Measurements from ENCODE around the gene TANGO2.

The TANGO2 gene

GRCh38 chr22:20024650-20025397 lies 3.9 kb downstream of the TANGO2 start:
- in situ Hi-C loops (cut with HindIII; ENCODE audit: low sequenced_read_pairs): loop anchor here (10.0 kb wide), 1 partner anchor 70 kb away; no protein-coding TSS in a partner anchor

DNA sequence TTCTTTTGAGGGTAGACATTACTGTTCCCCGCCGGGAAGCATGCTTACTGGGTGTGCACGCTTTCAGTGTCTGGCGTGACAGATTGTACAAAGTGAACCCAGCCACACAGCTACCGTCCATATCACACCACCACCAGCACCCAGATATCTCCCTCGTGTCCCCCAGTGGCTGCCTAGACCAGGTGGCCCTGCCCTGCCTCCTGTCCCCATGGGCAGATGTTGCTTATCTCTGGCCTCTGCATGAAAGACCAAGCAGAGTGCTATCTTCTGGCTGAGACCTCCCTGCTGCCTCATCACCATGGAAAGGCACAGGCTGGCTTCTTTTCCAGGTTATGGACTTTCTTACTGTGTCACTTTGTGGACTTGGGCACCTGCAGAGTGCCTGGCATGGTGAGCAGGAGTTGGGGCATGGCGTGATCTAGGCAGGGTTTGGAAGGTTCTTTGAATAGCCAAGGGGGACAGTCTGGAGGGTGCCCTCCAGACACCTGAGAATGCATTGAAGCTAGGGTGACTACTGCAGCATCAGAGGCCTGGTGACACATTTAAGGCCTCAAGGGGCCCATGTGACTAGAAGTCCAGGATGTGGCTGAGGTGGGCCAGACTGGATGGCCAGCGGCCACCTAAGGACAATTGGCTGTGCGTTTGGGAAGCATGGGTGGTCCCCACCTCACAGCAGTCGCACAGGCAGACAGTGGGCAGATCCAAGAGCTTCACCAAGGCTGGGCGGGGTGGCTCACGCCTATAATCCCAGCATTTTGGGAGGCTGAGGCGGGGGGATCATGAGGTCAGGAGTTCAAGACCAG lies 4.7 kb downstream of the TANGO2 start:
- in situ Hi-C loops (cut with HindIII; ENCODE audit: low sequenced_read_pairs): loop anchor here (10.0 kb wide), 1 partner anchor 71 kb away; no protein-coding TSS in a partner anchor

- in situ Hi-C loops (cut with HindIII; ENCODE audit: low sequenced_read_pairs): loop anchor here (10.0 kb wide), 1 partner anchor 72 kb away; no protein-coding TSS in a partner anchor
Measured at GRCh38 chr22:20026204-20026908, 5.4 kb downstream of the TANGO2 start.

GRCh38 chr22:20026996-20027601 lies 6.2 kb downstream of the TANGO2 start:
- in situ Hi-C loops (cut with HindIII; ENCODE audit: low sequenced_read_pairs): loop anchor here (10.0 kb wide), 1 partner anchor 72 kb away; no protein-coding TSS in a partner anchor

DNA sequence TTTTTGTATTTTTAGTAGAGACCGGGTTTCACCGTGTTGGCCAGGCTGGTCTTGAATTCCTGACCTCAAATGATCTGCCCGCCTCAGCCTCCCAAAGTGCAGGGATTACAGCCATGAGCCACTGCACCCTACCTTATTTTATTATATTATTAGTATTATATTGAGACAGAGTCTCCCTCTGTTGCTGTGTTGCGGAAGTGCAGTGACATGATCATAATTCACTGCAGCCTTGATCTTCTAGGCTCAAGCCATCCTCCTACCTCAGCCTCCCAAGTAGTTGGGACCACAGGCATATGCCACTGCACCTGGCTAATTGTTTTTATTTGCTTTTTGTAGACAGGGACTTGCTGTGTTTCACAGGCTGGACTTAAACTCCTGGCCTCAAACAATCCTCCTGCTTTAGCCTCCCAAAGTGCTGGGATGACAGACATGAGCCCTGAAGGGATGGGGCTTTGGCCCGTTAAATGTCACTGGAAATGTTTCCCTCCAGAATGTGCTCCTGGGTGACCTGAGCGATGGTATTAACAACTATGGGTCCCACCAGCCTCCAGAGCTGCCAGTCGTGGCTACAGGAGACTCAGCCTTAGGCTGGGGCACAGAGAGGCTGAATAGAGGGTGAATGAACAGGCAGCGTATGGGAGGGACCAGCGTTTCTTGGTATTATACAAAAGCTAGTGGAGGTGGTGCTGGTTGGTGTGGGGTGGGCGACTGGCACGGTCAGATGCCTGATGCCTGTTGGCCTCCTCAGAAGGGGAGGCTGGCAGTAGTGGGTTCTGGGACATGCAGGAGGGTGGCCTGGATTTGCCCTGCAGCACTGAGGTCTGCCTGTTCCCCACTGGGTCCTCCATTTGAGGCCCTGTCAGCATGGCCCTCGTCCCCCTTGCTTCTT lies 7.3 kb downstream of the TANGO2 start:
- in situ Hi-C loops (cut with HindIII; ENCODE audit: low sequenced_read_pairs): loop anchor here (10.0 kb wide), 1 partner anchor 73 kb away; no protein-coding TSS in a partner anchor

- in situ Hi-C loops (cut with HindIII; ENCODE audit: low sequenced_read_pairs): loop anchor here (10.0 kb wide), 1 partner anchor 74 kb away; no protein-coding TSS in a partner anchor
Measured at GRCh38 chr22:20028855-20029549, 8.1 kb downstream of the TANGO2 start.

GRCh38 chr22:20029550-20030225 lies 8.8 kb downstream of the TANGO2 start:
- in situ Hi-C loops (cut with HindIII; ENCODE audit: low sequenced_read_pairs): loop anchor here (10.0 kb wide), 1 partner anchor 75 kb away; no protein-coding TSS in a partner anchor

GRCh38 chr22:20031732-20032406 lies 11.0 kb downstream of the TANGO2 start:
- in situ Hi-C loops (cut with HindIII; ENCODE audit: low sequenced_read_pairs): no loop called here

DNA sequence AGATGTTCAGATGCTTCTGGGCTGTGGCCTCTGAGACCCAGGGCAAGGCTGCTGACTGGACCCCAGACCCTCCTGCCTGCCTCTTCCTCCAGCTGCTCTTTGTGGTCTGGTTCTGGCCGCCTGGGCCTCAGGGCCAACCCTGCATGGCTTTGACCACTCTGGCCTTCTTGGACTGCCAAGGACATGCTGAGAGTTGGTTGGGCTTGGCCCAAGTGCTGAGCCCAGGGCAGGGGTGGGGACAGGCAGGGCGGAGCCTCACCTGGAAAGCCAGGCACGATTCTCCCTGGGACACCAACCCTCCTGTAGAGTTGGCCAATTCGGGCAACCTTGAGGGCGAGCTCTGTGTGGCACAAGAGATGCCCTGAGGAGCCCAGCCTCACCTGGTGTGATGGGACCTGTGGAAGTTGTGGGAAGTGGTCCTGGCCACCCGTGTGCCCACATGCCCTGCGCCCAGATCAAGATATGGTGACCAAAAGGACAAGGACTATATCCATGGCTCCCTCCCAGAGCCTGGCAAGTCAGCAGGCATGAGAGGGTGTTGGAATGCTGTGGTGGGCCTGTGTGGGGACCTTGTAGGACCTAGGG lies 11.6 kb downstream of the TANGO2 start:
- in situ Hi-C loops (cut with HindIII; ENCODE audit: low sequenced_read_pairs): no loop called here

- in situ Hi-C loops (cut with HindIII; ENCODE audit: low sequenced_read_pairs): no loop called here
Measured at GRCh38 chr22:20033045-20033706, 12.3 kb downstream of the TANGO2 start.

- in situ Hi-C loops (cut with HindIII; ENCODE audit: low sequenced_read_pairs): no loop called here
Measured at GRCh38 chr22:20034143-20034542, 13.2 kb downstream of the TANGO2 start.

DNA sequence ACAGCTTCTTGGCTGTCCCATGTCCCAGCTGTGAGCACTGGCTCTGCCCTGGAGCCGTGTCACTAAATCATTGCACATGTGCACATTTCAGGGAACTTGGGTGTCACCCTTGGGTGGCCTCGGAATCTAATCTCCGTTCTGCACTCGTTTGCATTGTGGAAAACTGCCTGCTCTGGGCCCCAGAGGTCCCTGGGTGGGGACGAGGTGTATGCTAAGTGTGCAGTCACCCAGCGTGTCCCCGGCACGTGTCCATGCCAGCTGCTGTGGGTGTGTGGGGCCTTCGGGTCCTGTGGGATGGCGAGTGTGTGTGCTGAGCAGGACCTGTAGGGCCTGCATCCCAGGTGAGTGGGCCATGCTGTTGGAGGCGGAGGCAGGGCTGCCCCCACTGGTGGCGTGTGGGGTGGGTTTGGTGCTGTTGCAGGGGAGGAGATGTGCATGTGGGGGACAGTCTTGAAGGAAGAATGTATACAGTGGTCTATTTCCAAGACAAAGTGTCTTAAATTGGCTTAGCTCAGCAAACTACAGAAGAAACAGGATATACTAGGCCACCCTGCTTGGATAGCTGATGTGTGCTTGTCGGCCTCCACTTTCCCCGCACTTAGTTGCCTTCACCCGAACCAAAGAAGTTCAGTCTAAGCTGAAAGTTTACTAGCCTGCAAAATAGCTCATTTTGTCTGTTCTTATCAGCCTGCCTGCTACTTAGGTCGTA lies 14.6 kb downstream of the TANGO2 start:
- in situ Hi-C loops (cut with HindIII; ENCODE audit: low sequenced_read_pairs): no loop called here

GRCh38 chr22:20036084-20036482 lies 15.2 kb downstream of the TANGO2 start:
- in situ Hi-C loops (cut with HindIII; ENCODE audit: low sequenced_read_pairs): no loop called here

GRCh38 chr22:20036535-20037392 lies 15.9 kb downstream of the TANGO2 start:
- in situ Hi-C loops (cut with HindIII; ENCODE audit: low sequenced_read_pairs): no loop called here

DNA sequence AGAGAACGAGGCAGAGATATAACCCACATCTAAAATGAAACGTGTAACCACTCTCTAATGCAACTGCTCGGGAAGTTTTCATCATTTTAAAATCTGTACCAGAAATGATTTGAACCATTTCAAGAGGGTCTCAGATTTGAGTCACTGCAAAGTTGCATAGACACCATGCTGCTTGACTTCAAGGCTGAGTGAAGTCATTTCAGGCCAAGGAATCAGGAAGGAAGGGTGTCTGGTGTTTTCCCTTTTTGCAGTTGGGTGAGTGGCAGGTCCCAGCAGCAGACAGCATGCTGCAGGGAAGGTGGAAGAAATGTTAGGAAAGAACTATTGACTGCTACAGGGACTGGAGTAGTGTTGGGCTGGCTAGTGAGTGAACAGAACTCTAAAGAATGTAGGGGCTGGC lies 16.5 kb downstream of the TANGO2 start:
- in situ Hi-C loops (cut with HindIII; ENCODE audit: low sequenced_read_pairs): no loop called here

Measured in DLD1 (cell line).